ENCODE measurements around the gene OR1L6. TPM values are rescaled to one million over a fixed set of nuclear protein-coding genes. Genes with fewer than 3 reads are reported as not detected.

Gene OR1L6
- total RNA-seq, 1 donor from 2014 or later = not detected

GRCh38 chr9:122797316-122798063, 55.4 kb downstream of the OR1L6 start:
- TF ChIP-seq, protein P1, sequence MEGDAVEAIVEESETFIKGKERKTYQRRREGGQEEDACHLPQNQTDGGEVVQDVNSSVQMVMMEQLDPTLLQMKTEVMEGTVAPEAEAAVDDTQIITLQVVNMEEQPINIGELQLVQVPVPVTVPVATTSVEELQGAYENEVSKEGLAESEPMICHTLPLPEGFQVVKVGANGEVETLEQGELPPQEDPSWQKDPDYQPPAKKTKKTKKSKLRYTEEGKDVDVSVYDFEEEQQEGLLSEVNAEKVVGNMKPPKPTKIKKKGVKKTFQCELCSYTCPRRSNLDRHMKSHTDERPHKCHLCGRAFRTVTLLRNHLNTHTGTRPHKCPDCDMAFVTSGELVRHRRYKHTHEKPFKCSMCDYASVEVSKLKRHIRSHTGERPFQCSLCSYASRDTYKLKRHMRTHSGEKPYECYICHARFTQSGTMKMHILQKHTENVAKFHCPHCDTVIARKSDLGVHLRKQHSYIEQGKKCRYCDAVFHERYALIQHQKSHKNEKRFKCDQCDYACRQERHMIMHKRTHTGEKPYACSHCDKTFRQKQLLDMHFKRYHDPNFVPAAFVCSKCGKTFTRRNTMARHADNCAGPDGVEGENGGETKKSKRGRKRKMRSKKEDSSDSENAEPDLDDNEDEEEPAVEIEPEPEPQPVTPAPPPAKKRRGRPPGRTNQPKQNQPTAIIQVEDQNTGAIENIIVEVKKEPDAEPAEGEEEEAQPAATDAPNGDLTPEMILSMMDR (IDR thresholded peaks at IDR 0.05; ENCODE audit: insufficient read depth, low read length, poor library complexity, severe bottlenecking) = no peak
- Histone ChIP-seq H3K4me3 (ENCODE audit: low read depth, low read length) (no peak overlapping the region), H3K36me3 (ENCODE audit: control insufficient read depth, insufficient read depth, low read length) (no peaks in the 10 kb centered on the region), H3K27me3 (ENCODE audit: control insufficient read depth, insufficient read depth, low read length) (no peaks in the 10 kb centered on the region)
- no peak for DNase-seq (ENCODE audit: low read depth)

Other genes with a start within 250 kb of the OR1L6 start
- gene OR1J2, start 231.5 kb upstream of the OR1L6 start, total RNA-seq = not detected in 2 replicates
- not detected in 2 replicates for gene OR1J4, start 223.2 kb upstream of the OR1L6 start, total RNA-seq
- gene OR1N1, start 215.0 kb upstream of the OR1L6 start, total RNA-seq = not detected in 2 replicates
- gene OR1N2, start 189.2 kb upstream of the OR1L6 start, total RNA-seq = not detected in 2 replicates
- gene OR1L8, start 158.9 kb upstream of the OR1L6 start, total RNA-seq = 0.67 TPM in 1 of 2 replicates, not detected in the other
- not detected in 2 replicates for gene OR1Q1, start 127.6 kb upstream of the OR1L6 start, total RNA-seq
- gene OR1B1, start 84.7 kb upstream of the OR1L6 start, total RNA-seq = not detected in 2 replicates
- gene OR1L1, start 80.6 kb upstream of the OR1L6 start, total RNA-seq = not detected in 2 replicates
- not detected in 2 replicates for gene OR1L3, start 67.2 kb upstream of the OR1L6 start, total RNA-seq
- not detected in 2 replicates for gene OR1L4, start 18.3 kb upstream of the OR1L6 start, total RNA-seq
- gene OR5C1, start 46.6 kb downstream of the OR1L6 start, total RNA-seq = not detected in 2 replicates
- gene OR1K1, start 57.8 kb downstream of the OR1L6 start, total RNA-seq = not detected in 2 replicates
- 18.3 and 21.3 TPM in 2 replicates for gene PDCL, start 86.3 kb downstream of the OR1L6 start, total RNA-seq
- 58.7 and 64.0 TPM in 2 replicates for gene RC3H2, start 163.1 kb downstream of the OR1L6 start, total RNA-seq
- gene ZBTB6, start 171.0 kb downstream of the OR1L6 start, total RNA-seq = 12.8 and 13.1 TPM in 2 replicates
- gene ZBTB26, start 189.2 kb downstream of the OR1L6 start, total RNA-seq = 4.2 and 6.5 TPM in 2 replicates
- 19.1 and 27.4 TPM in 2 replicates for gene RABGAP1, start 198.7 kb downstream of the OR1L6 start, total RNA-seq